SK-N-SH (cell line): ENCODE measurements around the gene SP1. TPM values are rescaled to one million over a fixed set of nuclear protein-coding genes. Genes with fewer than 3 reads are reported as not detected.

Experiments
- CTCF ChIA-PET: fragments of 300-600, 350-600 bp; formaldehyde crosslinking; extraction: SDS; loops from one replicate; lab custom pipeline; 2021; lab: Yijun Ruan, JAX
- POLR2A ChIA-PET: fragments of 350-600 bp; sonication (Branson Sonifier 250); formaldehyde crosslinking; extraction: SDS; loops from one replicate; lab custom pipeline; 2020; ENCODE audit warnings: antibody characterized with exemption, inconsistent platforms; lab: Yijun Ruan, JAX
- DNase-seq: peaks from one replicate; pipeline ENCODE4 v3.0.0; 2012
- H2AFZ ChIP-seq: fragments of 200-600 bp; sonication (generic); 2 replicates; pipeline ENCODE4 v1.8.1; 2016; ENCODE audit warnings: antibody characterized with exemption, mild to moderate bottlenecking, low read depth
- H3F3A ChIP-seq: fragments of 200-600 bp; sonication (generic); replicated peaks from 2 replicates; pipeline ENCODE3; 2016; ENCODE audit warnings: antibody characterized with exemption, mild to moderate bottlenecking; ENCODE audit not compliant: insufficient read depth
- H3K27ac ChIP-seq, 2 experiments: fragments of 200-500 bp in 1 of 2; fragments of 200-600 bp in 1 of 2; sonication (Bioruptor generic) in 1 of 2; sonication (generic), shearing (Covaris generic) in 1 of 2; 2 replicates each; pipeline versions ENCODE4 v1.5.1 to v1.6.1; 2014 to 2016; ENCODE audit warnings: low read depth in 2 of 2, inconsistent platforms in 1 of 2, low read length in 1 of 2, mild to moderate bottlenecking in 1 of 2, mixed read lengths in 1 of 2
- H3K27me3 ChIP-seq: fragments of 200-600 bp; sonication (generic), shearing (Covaris generic); 2 replicates; pipeline ENCODE4 v1.6.1; 2016; ENCODE audit warnings: mixed run types; ENCODE audit not compliant: insufficient read depth
- H3K36me3 ChIP-seq, 2 experiments: fragments of 200-500 bp in 1 of 2; fragments of 200-600 bp in 1 of 2; sonication (Bioruptor generic) in 1 of 2; sonication (generic) in 1 of 2; replicated peaks in 1 of 2; 2 replicates each; pipeline versions ENCODE3 to v1.5.1; 2014 to 2016; ENCODE audit warnings: low read length in 1 of 2, mild to moderate bottlenecking in 1 of 2; ENCODE audit not compliant: insufficient read depth in 2 of 2, control insufficient read depth in 1 of 2
- H3K4me1 ChIP-seq, 2 experiments: fragments of 200-500 bp in 1 of 2; fragments of 200-600 bp in 1 of 2; sonication (Bioruptor generic) in 1 of 2; sonication (generic), shearing (Covaris generic) in 1 of 2; 2 replicates each; pipeline versions ENCODE4 v1.5.1 to v1.6.1; 2014 to 2016; ENCODE audit warnings: low read depth in 1 of 2, low read length in 1 of 2, mixed run types in 1 of 2; ENCODE audit not compliant: insufficient read depth in 2 of 2, control insufficient read depth in 1 of 2
- H3K4me2 ChIP-seq: fragments of 200-600 bp; sonication (generic), shearing (Covaris generic); 2 replicates; pipeline ENCODE4 v1.6.1; 2017; ENCODE audit warnings: mixed run types
- H3K4me3 ChIP-seq, 2 experiments: fragments of 200-500 bp in 1 of 2; fragments of 200-600 bp in 1 of 2; sonication (Bioruptor generic) in 1 of 2; sonication (generic), shearing (Covaris generic) in 1 of 2; 2 replicates each; pipeline versions ENCODE4 v1.5.1 to v1.8.1; 2014 to 2016; ENCODE audit warnings: low read depth in 2 of 2, inconsistent platforms in 1 of 2, low read length in 1 of 2, mild to moderate bottlenecking in 1 of 2, mixed read lengths in 1 of 2, moderate library complexity in 1 of 2
- H3K79me2 ChIP-seq: fragments of 200-600 bp; sonication (generic); 2 replicates; pipeline ENCODE4 v1.8.1; 2017; ENCODE audit warnings: mild to moderate bottlenecking; ENCODE audit not compliant: insufficient read depth
- H3K9ac ChIP-seq: fragments of 200-600 bp; sonication (generic); 2 replicates; pipeline ENCODE4 v1.6.1; 2017; ENCODE audit warnings: mixed run types
- H3K9me2 ChIP-seq: fragments of 200-600 bp; sonication (generic); 2 replicates; pipeline ENCODE4 v1.6.1; 2017; ENCODE audit warnings: mixed run types
- H3K9me3 ChIP-seq: fragments of 200-600 bp; sonication (generic); 2 replicates; pipeline ENCODE4 v1.6.1; 2017; ENCODE audit warnings: mixed run types, mild to moderate bottlenecking, moderate library complexity
- H4K20me1 ChIP-seq: fragments of 200-600 bp; sonication (generic); 2 replicates; pipeline ENCODE4 v1.6.1; 2017; ENCODE audit warnings: mild to moderate bottlenecking, mixed run types; ENCODE audit not compliant: insufficient read depth
- CTCF ChIP-seq: fragments of 200-600 bp; sonication (generic); IDR thresholded peaks from 2 replicates; pipeline ENCODE4 v1.6.1; 2017; ENCODE audit warnings: antibody characterized with exemption, mild to moderate bottlenecking, moderate library complexity
- FOXM1 ChIP-seq: IDR thresholded peaks from 2 replicates; pipeline ENCODE4 v1.4.0; 2012; ENCODE audit warnings: low read depth, mild to moderate bottlenecking
- MXI1 ChIP-seq: IDR thresholded peaks from 2 replicates; pipeline ENCODE4 v1.6.1; 2012; ENCODE audit warnings: mild to moderate bottlenecking, low read depth, low read length, improper control_type of control experiment
- RXRA ChIP-seq: IDR thresholded peaks from 2 replicates; pipeline ENCODE4 v1.4.0; 2012; ENCODE audit warnings: low read depth, mild to moderate bottlenecking, borderline replicate concordance
- TCF12 ChIP-seq: IDR thresholded peaks from 2 replicates; pipeline ENCODE4 v1.4.0; 2012
- YY1 ChIP-seq: IDR thresholded peaks from 2 replicates; pipeline ENCODE4 v1.4.0; 2012; ENCODE audit warnings: low read depth, mild to moderate bottlenecking
- WGBS: methylation state at CpG from one replicate; pipeline ENCODE4 v1.1.6; 2017; ENCODE audit warnings: low lambda C conversion rate; 5-methylcytosine and 5-hydroxymethylcytosine counted together
- polyA plus RNA-seq, 3 experiments: library from polyadenylated mRNA; depleted of rRNA; stranded (reverse); fragments of >200 nt; gene quantifications; 2 replicates each; pipeline ENCODE4 v1.2.3, GENCODE V29; 2012
- TF ChIP-seq, protein P1 (sequence below): IDR thresholded peaks from 2 replicates; pipeline ENCODE4 v1.4.0; 2012; ENCODE audit warnings: low read depth, borderline replicate concordance
- TF ChIP-seq, protein P2 (sequence below): IDR thresholded peaks from 2 replicates; pipeline ENCODE4; 2012

Gene SP1
- polyA plus RNA-seq, 1 of the 3 experiments (the other 2 are of a cell fraction) = 12.9 TPM

DNA sequence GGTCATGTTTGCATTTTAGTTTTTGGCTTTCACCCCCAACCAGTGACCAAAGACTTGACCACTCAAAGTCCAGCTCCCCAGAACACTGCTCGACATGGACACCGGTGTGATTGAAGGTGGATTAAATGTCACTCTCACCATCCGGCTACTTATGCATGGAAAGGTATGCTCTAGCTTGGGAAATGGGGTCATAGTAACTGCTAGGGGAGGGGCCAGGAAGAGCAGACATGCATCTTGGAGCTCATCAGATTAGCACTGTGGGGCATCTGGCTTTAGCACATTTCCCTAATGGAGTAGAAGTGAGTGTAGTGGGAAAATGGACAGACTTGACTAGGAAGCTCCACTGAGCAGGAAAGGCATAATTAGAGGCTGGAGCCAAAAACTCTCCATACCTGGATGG is 74.7 kb downstream of the SP1 start:
- Histone ChIP-seq H3K4me2 (peak overlapping the region; percentile 88), H4K20me1 (peaks cover 72% of the 10 kb centered on the region), H3F3A (peaks cover 27% of the 10 kb centered on the region), H3K27ac (no peak overlapping the region; a peak in 2 of 4 replicates), H3K36me3 (peaks cover 56 to 66% of the 10 kb centered on the region in 2 experiments), H2AFZ (no peak overlapping the region), H3K4me3 (peak overlapping the region; percentile 68 to 83; a peak in 2 of 4 replicates), H3K4me1 (peaks cover 10 to 15% of the 10 kb centered on the region in 2 experiments), H3K27me3 (no peaks in the 10 kb centered on the region), H3K9me3 (no peaks in the 10 kb centered on the region), H3K9ac (no peak overlapping the region), H3K79me2 (peaks cover 75% of the 10 kb centered on the region), H3K9me2 (no peaks in the 10 kb centered on the region)
- CTCF ChIA-PET = interaction anchor here (0.7 to 2.6 kb wide), 13 partner anchors 10 to 243 kb away, joined by 3 to 10 read pairs (median 5); partner anchors contain the start of gene AAAS
- 28% methylated on average over 3 of the region's 3 CpGs for WGBS
- TF ChIP-seq CTCF (no peak), MXI1 (0 out of 2 replicates have a peak, but pooled peaks have one; percentile 28)
- POLR2A ChIA-PET = interaction anchor here (0.7 to 1.7 kb wide), 8 partner anchors 14 to 133 kb away, joined by 3 to 10 read pairs (median 5); partner anchors contain the start of genes AAAS and TARBP2
- peak; percentile 58 for DNase-seq

DNA sequence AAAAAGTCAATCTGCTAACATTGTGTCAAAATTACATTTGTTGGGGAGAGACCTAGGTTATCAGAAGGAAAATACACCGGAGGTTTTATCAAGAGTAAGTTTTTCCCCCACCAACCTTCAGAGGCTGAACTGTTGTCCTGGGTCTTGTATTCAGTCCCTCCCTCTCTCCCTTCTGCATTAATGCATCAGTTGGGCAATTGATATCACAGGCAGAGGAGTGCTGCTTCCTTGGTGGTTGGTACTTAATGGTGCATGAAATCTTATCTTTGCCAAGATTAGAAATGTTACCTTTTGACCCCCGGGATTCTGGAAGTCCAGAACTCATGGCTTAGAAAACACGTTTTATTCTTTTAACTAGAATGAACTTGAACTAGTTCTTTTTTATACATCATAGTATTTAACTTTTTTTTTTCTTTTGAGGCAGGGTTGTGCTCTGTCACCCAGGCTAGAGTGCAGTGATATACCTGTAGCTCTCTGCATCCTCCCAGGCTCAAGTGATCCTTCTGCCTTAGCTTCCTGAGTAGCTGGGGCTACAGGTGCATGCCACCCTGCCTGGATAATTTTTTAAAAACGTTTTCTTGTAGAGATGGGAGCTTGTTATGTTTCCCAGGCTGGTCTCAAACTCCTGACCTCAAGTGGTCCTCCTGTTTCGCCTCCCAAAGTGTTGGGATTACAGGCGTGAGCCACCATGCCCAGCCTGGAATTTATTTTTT is 76.8 kb downstream of the SP1 start:
- 81% methylated on average over 6 of the region's 6 CpGs for WGBS
- H4K20me1 ChIP-seq = peaks cover 93% of the 10 kb centered on the region
- H3K27ac ChIP-seq = no peak overlapping the region
- H3K79me2 ChIP-seq = peaks cover 96% of the 10 kb centered on the region
- H3K9ac ChIP-seq = no peak overlapping the region
- no peaks in the 10 kb centered on the region for H3K27me3 ChIP-seq
- no peaks in the 10 kb centered on the region for H3K9me3 ChIP-seq
- TF ChIP-seq, protein P1, sequence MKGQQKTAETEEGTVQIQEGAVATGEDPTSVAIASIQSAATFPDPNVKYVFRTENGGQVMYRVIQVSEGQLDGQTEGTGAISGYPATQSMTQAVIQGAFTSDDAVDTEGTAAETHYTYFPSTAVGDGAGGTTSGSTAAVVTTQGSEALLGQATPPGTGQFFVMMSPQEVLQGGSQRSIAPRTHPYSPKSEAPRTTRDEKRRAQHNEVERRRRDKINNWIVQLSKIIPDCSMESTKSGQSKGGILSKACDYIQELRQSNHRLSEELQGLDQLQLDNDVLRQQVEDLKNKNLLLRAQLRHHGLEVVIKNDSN = no peak
- TF ChIP-seq, protein P2, sequence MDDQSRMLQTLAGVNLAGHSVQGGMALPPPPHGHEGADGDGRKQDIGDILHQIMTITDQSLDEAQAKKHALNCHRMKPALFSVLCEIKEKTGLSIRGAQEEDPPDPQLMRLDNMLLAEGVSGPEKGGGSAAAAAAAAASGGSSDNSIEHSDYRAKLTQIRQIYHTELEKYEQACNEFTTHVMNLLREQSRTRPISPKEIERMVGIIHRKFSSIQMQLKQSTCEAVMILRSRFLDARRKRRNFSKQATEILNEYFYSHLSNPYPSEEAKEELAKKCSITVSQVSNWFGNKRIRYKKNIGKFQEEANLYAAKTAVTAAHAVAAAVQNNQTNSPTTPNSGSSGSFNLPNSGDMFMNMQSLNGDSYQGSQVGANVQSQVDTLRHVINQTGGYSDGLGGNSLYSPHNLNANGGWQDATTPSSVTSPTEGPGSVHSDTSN = no peak
- TF ChIP-seq FOXM1 (no peak), TCF12 (no peak), RXRA (no peak), YY1 (no peak)
- H3K9me2 ChIP-seq = no peaks in the 10 kb centered on the region
- no peak overlapping the region for H2AFZ ChIP-seq
- H3K4me2 ChIP-seq = no peak overlapping the region
- H3K4me3 ChIP-seq = no peak overlapping the region
- peaks cover 14 to 20% of the 10 kb centered on the region in 2 experiments for H3K4me1 ChIP-seq
- CTCF ChIA-PET = interaction anchor here (0.7 to 1.8 kb wide), 2 partner anchors 36 to 132 kb away, joined by 3 to 7 read pairs; no protein-coding TSS in a partner anchor
- DNase-seq = no peak
- H3K36me3 ChIP-seq = peaks cover 76 to 87% of the 10 kb centered on the region in 2 experiments
- POLR2A ChIA-PET = no interaction called here
- peaks cover 28% of the 10 kb centered on the region for H3F3A ChIP-seq
